Ramos (cell line): Measurements from ENCODE around the gene TLR7.

Source experiments
- in situ Hi-C: fragments of 300-500 bp; cut with MboI; formaldehyde crosslinking; loops from one replicate; pipeline ENCODE4 v1.14.3; 2022; ENCODE audit warnings: low sequenced_read_pairs; ENCODE audit not compliant: unreplicated experiment

The TLR7 gene

DNA sequence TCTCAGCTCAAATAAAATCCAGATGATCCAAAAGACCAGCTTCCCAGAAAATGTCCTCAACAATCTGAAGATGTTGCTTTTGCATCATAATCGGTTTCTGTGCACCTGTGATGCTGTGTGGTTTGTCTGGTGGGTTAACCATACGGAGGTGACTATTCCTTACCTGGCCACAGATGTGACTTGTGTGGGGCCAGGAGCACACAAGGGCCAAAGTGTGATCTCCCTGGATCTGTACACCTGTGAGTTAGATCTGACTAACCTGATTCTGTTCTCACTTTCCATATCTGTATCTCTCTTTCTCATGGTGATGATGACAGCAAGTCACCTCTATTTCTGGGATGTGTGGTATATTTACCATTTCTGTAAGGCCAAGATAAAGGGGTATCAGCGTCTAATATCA lies 20.9 kb downstream of the TLR7 start:
- in situ Hi-C loops: no loop called here

DNA sequence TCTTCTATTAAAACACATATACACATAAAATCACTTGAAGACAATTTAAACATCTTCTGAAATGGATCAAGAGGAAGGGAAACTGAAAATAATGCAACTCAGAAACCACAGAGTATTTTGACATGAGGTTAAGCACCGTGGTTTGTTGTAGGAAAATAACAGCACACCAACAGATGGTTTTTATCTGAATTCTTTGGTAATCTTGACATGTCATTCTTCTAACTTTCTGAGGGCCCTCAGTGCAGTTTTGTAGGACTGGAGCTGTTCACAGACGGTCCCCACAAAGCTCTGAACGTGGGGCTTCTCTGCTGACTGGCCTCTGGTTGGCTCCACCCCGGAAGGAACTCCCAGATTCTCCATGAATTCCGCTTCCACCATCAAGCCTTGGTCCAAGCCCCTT lies 23.6 kb downstream of the TLR7 start:
- in situ Hi-C loops: loop anchor here (5.0 kb wide), 1 partner anchor 68 kb away; no protein-coding TSS in a partner anchor

- in situ Hi-C loops: loop anchor here (5.0 kb wide), 1 partner anchor 69 kb away; no protein-coding TSS in a partner anchor
These were observed 24.3 kb downstream of the TLR7 start for GRCh38 chrX:12891171-12891570.

DNA sequence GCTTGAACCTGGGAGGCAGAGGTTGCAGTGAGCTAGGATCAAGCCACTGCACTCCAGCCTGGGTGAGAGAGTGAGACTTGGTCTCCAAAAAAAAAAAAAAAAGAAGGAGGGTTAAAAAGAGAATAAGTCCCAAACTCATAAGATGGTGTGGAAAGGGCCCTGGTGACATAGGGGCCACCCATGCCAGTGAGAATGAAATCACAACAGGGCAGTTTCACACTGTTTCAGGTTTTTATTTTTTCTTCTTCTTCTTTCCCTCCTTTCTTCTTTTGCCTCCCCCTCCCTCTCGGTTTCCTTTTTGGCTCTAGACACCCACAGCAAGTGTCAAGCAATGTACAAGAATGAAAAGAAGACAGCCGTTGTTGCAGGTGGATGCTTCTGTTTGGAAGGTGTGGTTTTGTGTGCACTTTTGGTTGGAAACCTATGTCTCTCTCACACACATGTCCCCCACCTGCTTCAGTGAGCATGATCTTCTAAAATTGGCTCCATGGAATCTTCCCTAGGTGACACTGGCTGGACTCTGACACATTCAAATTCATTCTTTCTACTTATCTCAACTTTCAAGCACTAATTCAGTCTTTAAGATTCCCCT lies 25.1 kb downstream of the TLR7 start:
- in situ Hi-C loops: loop anchor here (5.0 kb wide), 1 partner anchor 70 kb away; no protein-coding TSS in a partner anchor

- in situ Hi-C loops: loop anchor here (5.0 kb wide), 1 partner anchor 70 kb away; no protein-coding TSS in a partner anchor
These were observed 25.8 kb downstream of the TLR7 start for GRCh38 chrX:12892716-12893115.

DNA sequence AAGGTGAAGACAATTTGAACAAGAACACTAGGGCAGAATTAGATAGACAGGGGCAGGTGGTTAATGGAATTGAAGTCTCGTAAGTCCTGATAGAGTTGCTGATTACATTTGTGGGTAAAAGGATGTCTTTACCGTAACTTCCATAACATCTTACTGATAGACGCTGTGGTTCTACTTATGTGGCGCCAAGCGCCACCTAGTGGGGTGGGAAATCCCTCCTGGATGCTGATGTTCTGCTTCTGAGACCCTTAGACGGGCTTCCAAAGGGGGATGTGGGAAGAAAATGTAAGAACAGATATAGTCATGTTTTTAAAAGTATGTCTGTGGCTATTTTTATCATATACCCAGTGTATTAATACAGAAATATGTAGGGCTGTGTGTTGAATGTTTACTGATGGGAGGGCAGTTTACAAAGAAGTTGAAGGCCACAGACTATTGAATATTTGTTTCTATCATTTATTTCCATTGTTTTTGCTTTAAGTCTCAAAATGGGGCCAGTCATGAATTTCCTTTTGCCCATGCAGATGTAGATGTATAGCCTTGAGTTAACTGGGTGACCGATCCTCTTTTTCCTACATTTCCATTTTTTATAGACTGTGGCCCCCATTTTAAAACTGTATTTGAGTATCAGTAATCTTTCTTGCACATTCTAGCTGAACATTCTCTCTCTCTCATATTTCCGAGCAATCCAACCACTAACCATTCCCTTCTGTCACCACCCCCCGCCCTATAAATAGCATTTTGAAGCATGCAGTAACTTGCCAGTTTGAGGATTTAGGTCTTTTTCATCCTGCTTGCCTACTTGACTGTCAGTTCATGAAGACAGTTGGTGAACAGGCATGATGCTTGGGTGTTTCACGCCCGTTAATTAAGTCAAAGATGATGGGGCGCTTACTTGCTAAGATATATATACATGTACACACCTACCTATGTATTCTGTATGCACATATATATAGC lies 27.5 kb downstream of the TLR7 start:
- in situ Hi-C loops: loop anchor here (5.0 kb wide), 1 partner anchor 72 kb away; no protein-coding TSS in a partner anchor

DNA sequence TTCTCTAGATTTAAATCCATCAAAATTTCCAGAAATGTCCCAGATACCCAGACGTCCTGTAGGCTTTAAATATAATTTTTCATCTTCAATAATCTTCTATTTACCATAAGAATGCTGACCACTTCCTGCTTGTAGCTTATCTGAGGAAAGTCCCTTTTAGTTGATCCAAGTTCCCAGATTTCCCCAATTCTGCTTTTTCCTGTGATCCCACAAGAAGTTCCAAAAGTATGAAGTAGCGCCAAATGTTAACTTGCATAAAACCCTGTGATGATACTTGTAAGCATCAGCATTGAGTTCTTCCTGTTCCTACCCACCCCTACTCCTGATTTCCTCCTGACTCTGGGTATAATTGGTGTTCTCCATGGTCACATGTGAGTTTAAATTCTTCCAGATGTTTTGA lies 29.0 kb downstream of the TLR7 start:
- in situ Hi-C loops: no loop called here

DNA sequence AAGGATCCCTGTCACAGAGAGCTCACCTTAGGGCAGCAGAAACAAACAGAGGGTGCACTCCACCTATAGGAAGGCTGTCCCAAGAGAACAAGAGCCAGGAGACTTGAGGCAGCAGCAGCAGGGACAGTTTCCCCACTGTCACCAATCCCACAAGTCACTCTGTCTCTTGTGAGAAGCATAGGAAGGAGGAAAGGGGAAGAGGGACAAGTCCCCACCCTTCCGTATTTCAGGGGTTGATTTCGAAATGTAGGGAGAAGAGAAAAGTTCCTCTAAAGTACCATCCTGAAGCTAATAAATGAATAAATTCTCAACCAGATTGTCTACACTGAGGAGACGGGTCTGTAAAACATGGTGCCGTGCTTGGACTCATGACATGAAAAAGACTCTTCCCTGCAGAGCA lies 30.1 kb downstream of the TLR7 start:
- in situ Hi-C loops: no loop called here

- in situ Hi-C loops: no loop called here
These were observed 31.2 kb downstream of the TLR7 start for GRCh38 chrX:12898073-12898472.

DNA sequence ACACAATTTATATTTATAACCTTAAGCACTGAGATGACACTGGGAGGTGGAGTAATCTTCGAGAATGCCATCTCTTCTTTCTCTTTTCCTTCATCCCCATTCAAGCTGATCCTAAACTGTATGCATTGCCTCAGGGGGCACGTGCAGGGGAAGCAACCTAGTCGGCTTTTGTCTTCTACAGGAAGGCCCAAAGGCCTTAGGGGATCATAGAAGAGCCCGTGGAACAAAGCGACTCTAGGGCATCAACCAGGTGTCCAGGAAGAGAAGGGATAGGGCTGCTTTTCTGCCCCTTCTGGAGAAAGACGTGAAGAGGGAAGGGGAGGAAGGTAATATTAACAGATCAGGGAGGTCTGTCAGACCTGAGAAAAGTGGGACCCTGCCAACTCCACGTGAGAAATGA lies 32.6 kb downstream of the TLR7 start:
- in situ Hi-C loops: no loop called here

GRCh38 chrX:12901486-12901885 lies 34.6 kb downstream of the TLR7 start:
- in situ Hi-C loops: loop anchor here (10.0 kb wide), 1 partner anchor 197 kb away; no protein-coding TSS in a partner anchor

DNA sequence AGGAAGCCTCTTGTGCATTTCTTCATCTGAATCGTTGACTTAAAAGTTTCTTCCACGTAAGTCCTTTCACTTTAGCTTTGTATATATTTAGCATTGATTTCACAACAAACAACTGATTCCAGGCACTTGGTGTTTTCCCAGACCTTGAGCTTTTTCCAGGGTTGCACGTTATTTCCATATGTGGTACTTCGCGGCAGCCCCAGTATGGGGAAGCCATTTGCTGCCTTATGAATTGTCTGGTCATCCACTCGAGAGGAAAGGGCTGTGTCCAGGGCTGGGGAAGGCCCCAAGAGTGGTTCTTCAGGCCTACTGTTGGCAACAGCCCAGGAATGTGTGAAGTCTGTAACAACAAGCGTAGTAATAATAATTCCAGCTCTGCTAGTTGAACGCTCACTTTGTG lies 36.8 kb downstream of the TLR7 start:
- in situ Hi-C loops: loop anchor here (10.0 kb wide), 1 partner anchor 199 kb away; no protein-coding TSS in a partner anchor

DNA sequence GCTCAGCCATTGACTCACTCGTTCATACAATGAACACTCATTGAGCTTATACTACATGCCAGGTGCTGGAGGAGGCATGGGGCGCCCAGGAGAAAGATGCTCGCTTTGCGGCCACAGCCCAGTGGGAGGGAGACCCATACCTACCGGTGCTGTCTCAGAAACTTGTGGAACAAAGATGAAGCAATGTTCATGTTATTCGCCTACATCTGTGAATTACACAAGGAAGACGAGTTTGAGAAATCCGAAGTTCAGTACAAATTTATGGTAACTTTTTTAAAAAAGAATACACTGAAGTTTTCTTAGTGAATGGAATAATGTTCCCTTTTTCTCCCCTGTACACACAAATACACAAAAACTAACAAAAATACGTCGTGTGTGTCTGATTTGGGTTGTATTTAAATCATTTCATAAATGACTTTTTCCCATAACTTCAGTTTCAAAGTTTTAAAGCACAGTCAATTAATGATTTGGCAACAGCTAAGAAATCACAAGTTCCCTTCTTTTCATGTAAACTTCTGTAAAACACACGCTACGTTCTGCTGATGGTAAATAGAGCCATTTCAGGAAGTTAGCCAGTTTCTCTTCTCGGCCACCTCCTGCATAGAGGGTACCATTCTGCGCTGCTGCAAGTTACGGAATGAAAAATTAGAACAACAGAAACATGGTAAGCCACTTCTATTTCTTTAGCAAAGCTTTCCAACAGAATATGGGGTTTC lies 39.3 kb downstream of the TLR7 start, which contains the start of gene TLR8:
Gene TLR8 (plus strand): TSS at position 575 of the 716 bp plus-strand sequence. CDS start 87 bp downstream, at position 662.
- in situ Hi-C loops: loop anchor here (10.0 kb wide), 1 partner anchor 201 kb away; no protein-coding TSS in a partner anchor

- in situ Hi-C loops: no loop called here
These were observed 43.7 kb downstream of the TLR7 start for GRCh38 chrX:12910423-12911121.

DNA sequence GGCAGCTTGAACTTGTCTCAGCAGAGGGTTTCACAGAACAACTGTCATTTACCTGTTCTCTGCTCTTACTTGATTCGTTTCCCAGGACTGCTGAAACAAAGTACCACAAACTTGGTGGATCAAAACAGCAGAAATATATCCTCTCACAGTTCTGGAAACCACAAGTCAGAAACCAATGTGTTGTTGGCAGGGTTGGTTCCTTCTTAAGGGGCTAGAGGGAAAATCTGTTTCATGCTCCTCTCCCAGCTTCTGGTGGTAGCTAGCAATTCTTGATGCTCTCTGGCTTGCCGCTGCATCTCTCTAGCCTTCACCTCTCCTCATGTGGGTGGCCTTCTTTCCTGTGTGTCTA lies 44.2 kb downstream of the TLR7 start:
- in situ Hi-C loops: no loop called here

DNA sequence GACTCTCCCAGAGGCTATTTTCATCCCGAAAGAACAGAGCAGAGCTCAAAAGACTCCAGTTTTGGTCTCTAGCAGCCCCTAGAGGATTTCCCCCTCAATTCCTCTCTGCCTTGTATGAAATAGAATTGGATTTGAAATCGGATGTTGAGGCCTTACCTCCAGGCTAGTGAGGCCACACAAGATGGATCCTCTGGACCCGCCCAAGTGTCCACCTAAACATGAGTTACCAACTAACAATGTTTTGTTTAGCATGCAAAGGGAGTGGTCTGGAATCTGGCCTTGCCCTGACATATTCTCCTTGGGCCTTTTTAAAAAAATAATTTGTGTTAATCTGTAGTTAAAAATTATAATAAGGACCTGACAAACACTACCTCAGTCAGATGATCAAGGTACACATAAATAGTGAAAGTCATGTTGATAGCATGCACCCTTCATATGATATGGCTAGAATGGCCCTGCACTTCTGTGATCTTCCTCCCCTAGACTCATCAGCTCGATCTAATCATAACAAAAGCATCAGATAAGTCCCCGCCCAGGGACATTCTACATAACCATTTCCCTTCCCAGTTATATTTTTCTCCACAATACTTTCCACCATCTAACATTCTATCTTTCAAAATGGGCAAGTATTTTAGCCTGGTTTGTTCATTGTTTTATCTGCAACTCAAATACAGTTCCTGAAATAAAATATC lies 46.1 kb downstream of the TLR7 start:
- in situ Hi-C loops: no loop called here

DNA sequence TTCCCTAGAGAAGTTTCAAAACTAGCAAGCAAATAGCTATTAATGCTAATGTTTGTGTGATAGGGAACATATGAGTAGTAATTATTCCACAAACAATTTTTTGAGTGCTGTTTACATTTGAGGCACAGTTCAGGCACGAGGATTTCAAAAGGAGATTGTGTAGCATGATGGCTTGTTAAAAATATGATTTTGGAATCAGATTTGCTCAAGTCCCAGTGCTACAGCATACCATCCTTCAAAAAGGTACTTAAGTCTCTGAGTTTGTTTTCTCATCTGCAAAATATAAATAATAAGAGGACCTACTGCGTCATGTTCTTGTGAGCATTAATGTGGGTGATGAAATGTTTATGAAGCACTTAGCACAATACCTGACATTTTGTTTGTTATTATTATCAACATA lies 50.9 kb downstream of the TLR7 start:
- in situ Hi-C loops: no loop called here

DNA sequence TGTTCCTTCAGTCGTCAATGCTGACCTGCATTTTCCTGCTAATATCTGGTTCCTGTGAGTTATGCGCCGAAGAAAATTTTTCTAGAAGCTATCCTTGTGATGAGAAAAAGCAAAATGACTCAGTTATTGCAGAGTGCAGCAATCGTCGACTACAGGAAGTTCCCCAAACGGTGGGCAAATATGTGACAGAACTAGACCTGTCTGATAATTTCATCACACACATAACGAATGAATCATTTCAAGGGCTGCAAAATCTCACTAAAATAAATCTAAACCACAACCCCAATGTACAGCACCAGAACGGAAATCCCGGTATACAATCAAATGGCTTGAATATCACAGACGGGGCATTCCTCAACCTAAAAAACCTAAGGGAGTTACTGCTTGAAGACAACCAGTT lies 52.2 kb downstream of the TLR7 start:
- in situ Hi-C loops: no loop called here

DNA sequence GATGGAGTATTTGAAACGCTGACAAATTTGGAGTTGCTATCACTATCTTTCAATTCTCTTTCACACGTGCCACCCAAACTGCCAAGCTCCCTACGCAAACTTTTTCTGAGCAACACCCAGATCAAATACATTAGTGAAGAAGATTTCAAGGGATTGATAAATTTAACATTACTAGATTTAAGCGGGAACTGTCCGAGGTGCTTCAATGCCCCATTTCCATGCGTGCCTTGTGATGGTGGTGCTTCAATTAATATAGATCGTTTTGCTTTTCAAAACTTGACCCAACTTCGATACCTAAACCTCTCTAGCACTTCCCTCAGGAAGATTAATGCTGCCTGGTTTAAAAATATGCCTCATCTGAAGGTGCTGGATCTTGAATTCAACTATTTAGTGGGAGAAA lies 52.7 kb downstream of the TLR7 start:
- in situ Hi-C loops: no loop called here
